PC-9 (cell line): ENCODE measurements around the gene NDUFB8. TPM values are rescaled to one million over a fixed set of nuclear protein-coding genes. Genes with fewer than 3 reads are reported as not detected.
A peak's percentile ranks its signal among the peaks of the same experiment; 100 is the strongest.

Experiments used
- BruUV-seq: library from RNA; stranded (reverse); fragments of 400-500 nt; replicated peaks from 2 replicates; lab custom pipeline; 2021; lab: Mats Ljungman, UMichigan
- CTCF ChIA-PET: fragments of 300-600 bp; sonication (Branson Sonifier 250); formaldehyde crosslinking; loops from one replicate; lab custom pipeline; 2022; ENCODE audit warnings: antibody characterized with exemption; lab: Charles Lee
- POLR2A ChIA-PET: fragments of 300-600 bp; sonication (Branson Sonifier 250); formaldehyde crosslinking; loops from one replicate; lab custom pipeline; 2022; ENCODE audit warnings: antibody characterized with exemption; ENCODE audit not compliant: unreplicated experiment; lab: Charles Lee
- DNase-seq, 2 experiments: peaks; one replicate each; pipeline versions ENCODE4 v3.0.0 to v3.0.0-alpha.2; 2015 to 2022; ENCODE audit warnings: mixed read lengths in 1 of 2
- H2AFZ ChIP-seq: fragments of 200-600 bp; sonication (generic); 2 replicates; pipeline ENCODE4 v1.8.1; 2017; ENCODE audit warnings: antibody characterized with exemption
- H3F3A ChIP-seq: fragments of 200-600 bp; sonication (generic); 2 replicates; pipeline ENCODE4 v1.8.1; 2017; ENCODE audit warnings: antibody characterized with exemption, mild to moderate bottlenecking, low read depth; ENCODE audit not compliant: insufficient read depth
- H3K27ac ChIP-seq: fragments of 200-600 bp; sonication (generic); 2 replicates; pipeline ENCODE4 v1.6.1; 2016; ENCODE audit warnings: mixed run types
- H3K27me3 ChIP-seq: fragments of 200-600 bp; sonication (generic); 2 replicates; pipeline ENCODE4 v1.6.1; 2016; ENCODE audit warnings: low read depth, mixed run types; ENCODE audit not compliant: insufficient read depth
- H3K36me3 ChIP-seq: fragments of 200-600 bp; sonication (generic); 2 replicates; pipeline ENCODE4 v1.6.1; 2016; ENCODE audit warnings: low read depth, mixed run types
- H3K4me1 ChIP-seq: fragments of 200-600 bp; sonication (generic); replicated peaks from 2 replicates; pipeline ENCODE4 v1.6.1; 2016; ENCODE audit warnings: mixed run types; ENCODE audit not compliant: insufficient read depth
- H3K4me2 ChIP-seq: fragments of 200-600 bp; sonication (generic); 2 replicates; pipeline ENCODE4 v1.6.1; 2017; ENCODE audit warnings: mixed run types
- H3K4me3 ChIP-seq: fragments of 200-600 bp; sonication (generic); 2 replicates; pipeline ENCODE4 v1.6.1; 2016; ENCODE audit warnings: mixed run types
- H3K79me2 ChIP-seq: fragments of 200-600 bp; sonication (generic); 2 replicates; pipeline ENCODE4 v1.6.1; 2017; ENCODE audit warnings: low read depth, mixed run types
- H3K9me2 ChIP-seq: fragments of 200-600 bp; sonication (generic); 2 replicates; pipeline ENCODE4 v1.8.1; 2017; ENCODE audit warnings: mild to moderate bottlenecking; ENCODE audit not compliant: insufficient read depth
- H3K9me3 ChIP-seq: fragments of 200-600 bp; sonication (generic); 2 replicates; pipeline ENCODE4 v1.8.1; 2016; ENCODE audit warnings: low read depth; ENCODE audit not compliant: insufficient read depth
- H4K20me1 ChIP-seq: fragments of 200-600 bp; sonication (generic); 2 replicates; pipeline ENCODE4 v1.8.1; 2017; ENCODE audit not compliant: insufficient read depth
- CTCF ChIP-seq: fragments of 200-600 bp; sonication (generic); conservative IDR thresholded peaks from 2 replicates; pipeline ENCODE4 v1.6.1; 2017; ENCODE audit warnings: mixed run types, antibody characterized with exemption, mild to moderate bottlenecking, moderate library complexity
- EZH2 ChIP-seq: fragments of 200-600 bp; sonication (generic); IDR thresholded peaks from 2 replicates; pipeline ENCODE4 v1.8.0; 2017; ENCODE audit warnings: antibody characterized with exemption, low read depth
- intact Hi-C: fragments of 100-400 bp; cut with micrococcal nuclease; formaldehyde crosslinking; loops from one replicate; pipeline ENCODE4 v1.10.0; 2022; ENCODE audit not compliant: unreplicated experiment
- total RNA-seq: library from RNA; stranded (reverse); gene quantifications from 2 replicates; pipeline ENCODE4 v1.2.3, GENCODE V29; 2021

The NDUFB8 gene
- total RNA-seq, 1 experiment from 2014 or later: 86.0 TPM

GRCh38 chr10:100509241-100509840 lies 20.3 kb downstream of the NDUFB8 start:
- H3K79me2 ChIP-seq: no peaks in the 10 kb centered on the region
- H3K9me3 ChIP-seq: no peaks in the 10 kb centered on the region
- H3K36me3 ChIP-seq: no peaks in the 10 kb centered on the region
- no peak overlapping the region for H3K4me3 ChIP-seq
- intact Hi-C loops: loop anchor here (2.0 kb wide), 1 partner anchor 171 kb away; no protein-coding TSS in a partner anchor
- H3K27me3 ChIP-seq: no peaks in the 10 kb centered on the region
- no peaks in the 10 kb centered on the region for H3F3A ChIP-seq
- BruUV-seq: no TSS peak
- no peak overlapping the region for H2AFZ ChIP-seq
- no peak for DNase-seq
- H3K4me2 ChIP-seq: no peak overlapping the region
- TF ChIP-seq CTCF (no peak), EZH2 (no peak)
- ChIA-PET CTCF (interaction anchor here (0.6 to 1.3 kb wide), 6 partner anchors 9 to 810 kb away, joined by 3 to 9 read pairs (median 4); no protein-coding TSS in a partner anchor), POLR2A (interaction anchor here (0.6 to 0.7 kb wide), 2 partner anchors 136 to 1091 kb away, joined by 4 to 5 read pairs; no protein-coding TSS in a partner anchor)
- H4K20me1 ChIP-seq: no peaks in the 10 kb centered on the region
- peaks cover 16% of the 10 kb centered on the region for H3K4me1 ChIP-seq
- no peak overlapping the region for H3K27ac ChIP-seq
- H3K9me2 ChIP-seq: no peaks in the 10 kb centered on the region

GRCh38 chr10:100508691-100509150 lies 20.9 kb downstream of the NDUFB8 start:
- TF ChIP-seq EZH2: no peak
- TF ChIP-seq CTCF: peak; percentile 73
- no peak overlapping the region for H3K4me3 ChIP-seq
- H3K4me2 ChIP-seq: no peak overlapping the region
- H3K36me3 ChIP-seq: no peaks in the 10 kb centered on the region
- H3F3A ChIP-seq: no peaks in the 10 kb centered on the region
- H3K79me2 ChIP-seq: no peaks in the 10 kb centered on the region
- DNase-seq: peak in 1 of 2 experiments; percentile 5
- H2AFZ ChIP-seq: no peak overlapping the region
- BruUV-seq: no TSS peak
- H3K4me1 ChIP-seq: peaks cover 16% of the 10 kb centered on the region
- no peaks in the 10 kb centered on the region for H4K20me1 ChIP-seq
- POLR2A ChIA-PET: no interaction called here
- no peaks in the 10 kb centered on the region for H3K27me3 ChIP-seq
- no peaks in the 10 kb centered on the region for H3K9me2 ChIP-seq
- intact Hi-C loops: loop anchor here (1.0 to 2.0 kb wide), 2 partner anchors 75 to 170 kb away; no protein-coding TSS in a partner anchor
- CTCF ChIA-PET: interaction anchor here (0.6 to 1.3 kb wide), 6 partner anchors 10 to 809 kb away, joined by 3 to 9 read pairs (median 4); no protein-coding TSS in a partner anchor
- no peaks in the 10 kb centered on the region for H3K9me3 ChIP-seq
- no peak overlapping the region for H3K27ac ChIP-seq

GRCh38 chr10:100508266-100508665 lies 21.4 kb downstream of the NDUFB8 start:
- no peaks in the 10 kb centered on the region for H3K9me2 ChIP-seq
- ChIA-PET CTCF (interaction anchor here (0.8 to 1.3 kb wide), 4 partner anchors 10 to 602 kb away, joined by 3 to 9 read pairs (median 4); no protein-coding TSS in a partner anchor), POLR2A (no interaction called here)
- no peak overlapping the region for H3K4me3 ChIP-seq
- H3K79me2 ChIP-seq: no peaks in the 10 kb centered on the region
- H3K27ac ChIP-seq: no peak overlapping the region
- intact Hi-C loops: loop anchor here (1.0 to 2.0 kb wide), 2 partner anchors 75 to 169 kb away; no protein-coding TSS in a partner anchor
- no peak overlapping the region for H3K4me2 ChIP-seq
- TF ChIP-seq EZH2 (no peak), CTCF (no peak)
- DNase-seq: no peak
- H2AFZ ChIP-seq: no peak overlapping the region
- BruUV-seq: no TSS peak
- H3K36me3 ChIP-seq: no peaks in the 10 kb centered on the region
- H3K9me3 ChIP-seq: no peaks in the 10 kb centered on the region
- no peaks in the 10 kb centered on the region for H3K27me3 ChIP-seq
- no peaks in the 10 kb centered on the region for H4K20me1 ChIP-seq
- H3K4me1 ChIP-seq: peaks cover 16% of the 10 kb centered on the region
- H3F3A ChIP-seq: no peaks in the 10 kb centered on the region
